VCaP (cell line): ENCODE results near the gene BRD3OS.
A peak's percentile ranks its signal among the peaks of the same experiment; 100 is the strongest.

Experiments
- H3K27ac ChIP-seq: fragments of 450-650 bp; 2 replicates; pipeline ENCODE4 v1.5.1; 2017
- CTCF ChIP-seq: fragments of 450-650 bp; conservative IDR thresholded peaks from 2 replicates; pipeline ENCODE4 v1.5.1; 2017; ENCODE audit warnings: mild to moderate bottlenecking, moderate library complexity

Gene BRD3OS

GRCh38 chr9:134057307-134057657 is 32.0 kb downstream of the BRD3OS start:
- TF ChIP-seq CTCF: no peak
- peak overlapping the region; percentile 100 for H3K27ac ChIP-seq

GRCh38 chr9:134057751-134058701 is 32.7 kb downstream of the BRD3OS start:
- TF ChIP-seq CTCF: no peak
- H3K27ac ChIP-seq: peak overlapping the region; percentile 100

GRCh38 chr9:134058716-134059115 is 33.4 kb downstream of the BRD3OS start:
- TF ChIP-seq CTCF: no peak
- H3K27ac ChIP-seq: peak overlapping the region; percentile 100

- peak overlapping the region; percentile 100 for H3K27ac ChIP-seq
- no peak for TF ChIP-seq CTCF
Measured at GRCh38 chr9:134059188-134059641, 33.9 kb downstream of the BRD3OS start.

GRCh38 chr9:134059661-134060395 is 34.5 kb downstream of the BRD3OS start:
- TF ChIP-seq CTCF: no peak

GRCh38 chr9:134060546-134060945 is 35.3 kb downstream of the BRD3OS start:
- no peak for TF ChIP-seq CTCF
- peak overlapping the region; percentile 100; the same call in 1 of the 2 replicates for H3K27ac ChIP-seq

More at GRCh38 chr9:134059661-134060395, 34.5 kb downstream of the BRD3OS start:
- peak overlapping the region; percentile 100 for H3K27ac ChIP-seq

GRCh38 chr9:134061019-134061687 is 35.9 kb downstream of the BRD3OS start:
- peak overlapping the region; percentile 100; the same call in 1 of the 2 replicates for H3K27ac ChIP-seq
- no peak for TF ChIP-seq CTCF
